HG03097 (cell line): Measurements from ENCODE around the gene CDH8.

ENCODE experiments used
- ATAC-seq: cut with Tn5 transposase; IDR thresholded peaks from one replicate; pipeline ENCODE4 v1.9.1; 2021; ENCODE audit not compliant: unreplicated experiment, low FRiP score

Gene CDH8

GRCh38 chr16:62036101-62036801 lies at the start of gene CDH8:
Gene CDH8 (minus strand): TSS chr16:62036438. CDS start chr16:62021403, 15,035 bp downstream.
- no peak for ATAC-seq

- ATAC-seq: no peak
Observed at GRCh38 chr16:62079236-62079635, 43.0 kb upstream of the CDH8 start.

GRCh38 chr16:62077998-62078397 lies 41.8 kb upstream of the CDH8 start:
- ATAC-seq: no peak

GRCh38 chr16:62076886-62077285 lies 40.6 kb upstream of the CDH8 start:
- ATAC-seq: no peak

- no peak for ATAC-seq
Observed at GRCh38 chr16:62068747-62069146, 32.5 kb upstream of the CDH8 start.

GRCh38 chr16:62067981-62068380 lies 31.7 kb upstream of the CDH8 start:
- no peak for ATAC-seq

GRCh38 chr16:62067182-62067581 lies 30.9 kb upstream of the CDH8 start:
- ATAC-seq: no peak

- ATAC-seq: no peak
Observed at GRCh38 chr16:62066747-62067146, 30.5 kb upstream of the CDH8 start.

- ATAC-seq: no peak
Observed at GRCh38 chr16:62064173-62064572, 27.9 kb upstream of the CDH8 start.

GRCh38 chr16:62060089-62060488 lies 23.9 kb upstream of the CDH8 start:
- no peak for ATAC-seq

GRCh38 chr16:62059527-62059926 lies 23.3 kb upstream of the CDH8 start:
- no peak for ATAC-seq

GRCh38 chr16:62058412-62058811 lies 22.2 kb upstream of the CDH8 start:
- ATAC-seq: no peak

- no peak for ATAC-seq
Observed at GRCh38 chr16:62051942-62052341, 15.7 kb upstream of the CDH8 start.

GRCh38 chr16:62050793-62051192 lies 14.6 kb upstream of the CDH8 start:
- no peak for ATAC-seq

GRCh38 chr16:62046801-62047200 lies 10.6 kb upstream of the CDH8 start:
- ATAC-seq: no peak

- ATAC-seq: no peak
Observed at GRCh38 chr16:62041401-62041800, 5.2 kb upstream of the CDH8 start.

GRCh38 chr16:62038646-62039045 lies 2.4 kb upstream of the CDH8 start:
- ATAC-seq: no peak

- no peak for ATAC-seq
Observed at GRCh38 chr16:62038225-62038624, 2.0 kb upstream of the CDH8 start.

GRCh38 chr16:62036802-62037135 lies 531 bp upstream of the CDH8 start:
- no peak for ATAC-seq

- ATAC-seq: no peak
Observed at GRCh38 chr16:62035115-62036092, 834 bp downstream of the CDH8 start.

GRCh38 chr16:62034231-62035114 lies 1.8 kb downstream of the CDH8 start:
- no peak for ATAC-seq
